K562 (cell line): ENCODE measurements around the gene MUC5B. TPM values are rescaled to one million over a fixed set of nuclear protein-coding genes. Genes with fewer than 3 reads are reported as not detected.

ENCODE experiments used
- ATAC-seq: fragments of 200-7000 bp; cut with Tn5 transposase; 3 replicates; pipeline ENCODE4 v1.9.1; 2020; ENCODE audit warnings: moderate library complexity
- BruUV-seq: library from RNA; stranded (reverse); fragments of 400-500 nt; replicated peaks from 2 replicates; lab custom pipeline; 2021; lab: Mats Ljungman, UMichigan
- CTCF ChIA-PET: fragments of 300-600 bp; formaldehyde crosslinking; extraction: SDS; loops from one replicate; lab custom pipeline; 2021; ENCODE audit warnings: low intra/inter-chr PET ratio; lab: Yijun Ruan, JAX
- POLR2A ChIA-PET: fragments of 300-600, 350-650 bp; sonication (Branson Sonifier 250); formaldehyde crosslinking; extraction: SDS; loops from one replicate; lab custom pipeline; 2021; ENCODE audit warnings: antibody characterized with exemption, inconsistent platforms; lab: Yijun Ruan, JAX
- DNase-seq, 4 experiments: peaks; one replicate each; pipeline versions ENCODE4 v3.0.0 to v3.0.0-alpha.2; 2011 to 2018; ENCODE audit warnings: low spot score in 3 of 4, mixed read lengths in 3 of 4; ENCODE audit errors: extremely low read depth in 1 of 4
- FAIRE-seq: peaks from 2 replicates; lab custom pipeline; 2011; peaks lifted over from hg19 to GRCh38; lab: Jason Lieb, UNC
- H2AFZ ChIP-seq: 2 replicates; pipeline ENCODE4 v1.6.0; 2011; ENCODE audit warnings: low read depth, low read length, control low read depth, inconsistent platforms
- H3K27ac ChIP-seq: fragments of 200-600 bp; 3 replicates; pipeline ENCODE4 v1.8.0; 2011; ENCODE audit warnings: low read depth, mild to moderate bottlenecking, control low read depth, inconsistent platforms, low read length, moderate library complexity, mixed read lengths; ENCODE audit errors: extremely low read depth
- H3K27me3 ChIP-seq, 2 experiments: fragments of 300-600 bp in 1 of 2; 2 replicates in 1 of 2; 3 replicates in 1 of 2; pipeline versions ENCODE4 v1.6.0 to v1.8.0; 2011; ENCODE audit warnings: inconsistent platforms in 2 of 2, low read length in 2 of 2, mild to moderate bottlenecking in 1 of 2, mixed read lengths in 1 of 2, moderate library complexity in 1 of 2; ENCODE audit not compliant: control insufficient read depth in 2 of 2, insufficient read depth in 2 of 2
- H3K36me3 ChIP-seq: fragments of 300-600 bp; 3 replicates; pipeline ENCODE4 v1.8.0; 2011; ENCODE audit warnings: mild to moderate bottlenecking, low read length, inconsistent platforms; ENCODE audit not compliant: control insufficient read depth, insufficient read depth
- H3K4me1 ChIP-seq, 2 experiments: fragments of 200-600 bp in 1 of 2; replicated peaks in 1 of 2; 2 replicates in 1 of 2; 3 replicates in 1 of 2; pipeline versions ENCODE4 v1.5.1 to v1.8.0; 2011; ENCODE audit warnings: inconsistent platforms in 2 of 2, low read length in 2 of 2, mild to moderate bottlenecking in 1 of 2, mixed read lengths in 1 of 2, moderate library complexity in 1 of 2; ENCODE audit not compliant: control insufficient read depth in 2 of 2, insufficient read depth in 2 of 2
- H3K4me2 ChIP-seq: 2 replicates; pipeline ENCODE4 v1.6.1; 2011; ENCODE audit warnings: low read length, control low read depth, inconsistent platforms, mixed read lengths; ENCODE audit not compliant: insufficient read depth
- H3K4me3 ChIP-seq: fragments of 200-600 bp; sonication (generic), shearing (Covaris generic); 2 replicates; pipeline ENCODE4 v1.5.1; 2016; ENCODE audit warnings: control low read depth, inconsistent platforms
- H3K79me2 ChIP-seq: fragments of 200-600 bp; 3 replicates; pipeline ENCODE4 v1.8.0; 2011; ENCODE audit warnings: low read length, inconsistent platforms; ENCODE audit not compliant: control insufficient read depth, insufficient read depth
- H3K9ac ChIP-seq, 2 experiments: 2 replicates each; pipeline versions ENCODE4 v1.6.0 to v1.6.1; 2011; ENCODE audit warnings: low read depth in 2 of 2, low read length in 2 of 2, control low read depth in 1 of 2, inconsistent platforms in 1 of 2, mild to moderate bottlenecking in 1 of 2, mixed read lengths in 1 of 2; ENCODE audit not compliant: insufficient read depth in 1 of 2
- H3K9me1 ChIP-seq: one replicate; pipeline ENCODE4 v1.6.0; 2011; ENCODE audit warnings: inconsistent platforms, mild to moderate bottlenecking, low read length, moderate library complexity; ENCODE audit not compliant: control insufficient read depth, insufficient read depth
- H3K9me3 ChIP-seq: replicated peaks from 2 replicates; pipeline ENCODE4 v1.5.1; 2011; ENCODE audit warnings: low read depth, low read length, inconsistent platforms; ENCODE audit not compliant: control insufficient read depth, insufficient read depth
- H4K20me1 ChIP-seq: replicated peaks from 2 replicates; pipeline ENCODE4 v1.6.1; 2011; ENCODE audit warnings: low read length, inconsistent platforms, mixed read lengths; ENCODE audit not compliant: control insufficient read depth, insufficient read depth
- CHD1 ChIP-seq: fragments of 200-600 bp; sonication (generic); IDR thresholded peaks from one replicate; pipeline ENCODE4 v1.6.1; 2012; ENCODE audit warnings: mild to moderate bottlenecking, moderate library complexity, low read length, inconsistent platforms
- CREB1 ChIP-seq, 2 experiments: sonication (generic) in 1 of 2; formaldehyde crosslinking in 1 of 2; IDR thresholded peaks; 2 replicates each; pipeline versions ENCODE4 v1.6.1 to v1.8.0; 2012 to 2022; ENCODE audit warnings: inconsistent platforms in 1 of 2, mild to moderate bottlenecking in 1 of 2, missing genetic modification reagents in 1 of 2, moderate library complexity in 1 of 2
- ILF3 ChIP-seq: fragments of 450-650 bp; IDR thresholded peaks from 2 replicates; pipeline ENCODE4 v1.6.1; 2018; ENCODE audit warnings: antibody characterized with exemption, mild to moderate bottlenecking, moderate library complexity, borderline replicate concordance
- WGBS: fragments of 100-300 bp; shearing (Covaris generic); methylation state at CpG from one replicate; pipeline ENCODE4 v1.1.6; 2016; ENCODE audit warnings: low coverage, mixed read lengths; ENCODE audit not compliant: insufficient coverage; ENCODE audit errors: missing lambda C conversion rate; 5-methylcytosine and 5-hydroxymethylcytosine counted together
- in situ Hi-C: fragments of 300-500 bp; cut with MboI; formaldehyde crosslinking; loops from 4 replicates; pipeline ENCODE4 v1.15.0; 2018; ENCODE audit warnings: inconsistent platforms, mixed read lengths
- intact Hi-C: fragments of 100-400 bp; cut with micrococcal nuclease; formaldehyde crosslinking; loops from 2 replicates; pipeline ENCODE4 v1.14.2; 2022
- polyA plus RNA-seq, 8 experiments: library from polyadenylated mRNA; depleted of rRNA in 4 of 8; stranded (reverse) in 5 of 8; unstranded in 3 of 8; fragments of >200 nt; fragmentation: Nextera tagmentation in 2 of 8; fragmentation: Illumina TruSeq in 1 of 8; extraction: Ambion mirVana in 2 of 8; extraction: Trizol in 1 of 8; gene quantifications; 2 replicates each; pipeline versions ENCODE4 v1.2.1 to v1.2.3, GENCODE V29; 2011 to 2014; ENCODE audit warnings: inconsistent platforms in 1 of 8, missing spikeins in 1 of 8
- total RNA-seq, 7 experiments: library from RNA; depleted of rRNA in 6 of 7; stranded (reverse); fragments of >200 nt in 6 of 7; fragmentation: Illumina TruSeq in 2 of 7; extraction: Trizol in 2 of 7; gene quantifications; 2 replicates each; pipeline versions ENCODE4 v1.2.1 to v1.2.3, GENCODE V29; 2011 to 2021; ENCODE audit warnings: low replicate concordance in 1 of 7
- TF ChIP-seq, protein P1 (sequence below), 2 experiments: fragments of 450-650 bp in 1 of 2; sonication (generic) in 1 of 2; formaldehyde crosslinking; conservative IDR thresholded peaks; 2 replicates each; pipeline versions ENCODE4 v1.4.0 to v1.8.1; 2020 to 2022; ENCODE audit warnings: mild to moderate bottlenecking in 1 of 2, missing genetic modification reagents in 1 of 2
- TF ChIP-seq, protein P2 (sequence below), 2 experiments: fragments of 450-650 bp; IDR thresholded peaks; 2 replicates each; pipeline ENCODE4 v1.6.1; 2016; ENCODE audit warnings: mild to moderate bottlenecking in 2 of 2, borderline replicate concordance in 1 of 2, low read depth in 1 of 2, moderate library complexity in 1 of 2
- TF ChIP-seq, protein P3 (sequence below): sonication (generic); formaldehyde crosslinking; IDR thresholded peaks from 2 replicates; pipeline ENCODE4 v1.4.0; 2020; ENCODE audit warnings: mild to moderate bottlenecking, missing genetic modification reagents

The MUC5B gene
- total and polyA plus RNA-seq, 9 of the 15 experiments (the other 6 are each of a cell fraction or from before 2014, with no cell fraction given) = 0.04 to 0.95 TPM; not detected in 7

DNA sequence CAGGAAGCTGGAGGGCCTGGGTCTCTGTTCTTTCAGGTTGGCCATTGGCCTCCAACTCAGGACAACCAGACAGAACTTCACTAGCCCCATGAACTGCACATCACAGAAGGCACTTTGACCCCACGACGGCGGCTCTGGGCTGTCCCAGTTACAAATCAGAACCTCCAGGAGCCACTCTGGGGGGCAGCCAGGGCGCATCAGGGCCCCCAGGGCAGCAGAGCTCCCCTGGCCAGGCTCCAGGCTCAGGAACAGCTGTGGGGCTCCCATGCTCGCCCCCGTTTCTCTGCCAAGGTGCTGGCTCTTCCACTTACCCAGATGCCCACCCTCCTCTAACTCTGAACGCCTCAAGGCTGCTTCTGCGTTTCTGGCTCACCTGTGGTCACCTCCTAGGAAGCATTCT lies 61.0 kb downstream of the MUC5B start:
- ChIA-PET CTCF (no interaction called here), POLR2A (no interaction called here)
- Histone ChIP-seq H3K36me3 (peaks cover 52% of the 10 kb centered on the region; the same call in 1 of the 3 replicates), H3K4me2 (no peak overlapping the region), H3K27me3 (no peaks in the 10 kb centered on the region), H3K9ac (no peak overlapping the region), H4K20me1 (no peaks in the 10 kb centered on the region), H3K4me3 (no peak overlapping the region), H3K9me1 (no peaks in the 10 kb centered on the region), H3K4me1 (peaks cover 0 to 5% of the 10 kb centered on the region in 2 experiments; a peak in 1 of 5 replicates), H3K79me2 (no peaks in the 10 kb centered on the region), H3K27ac (no peak overlapping the region), H3K9me3 (peaks cover 2% of the 10 kb centered on the region; the same call in 1 of the 2 replicates), H2AFZ (no peak overlapping the region)
- BruUV-seq = no TSS peak
- TF ChIP-seq CREB1 (IDR thresholded peaks at IDR 0.05) (no peak), CREB1 (CRISPR knock-in tag; IDR thresholded peaks at IDR 0.05) (no peak), ILF3 (no peak), CHD1 (no peak)
- TF ChIP-seq, protein P1, sequence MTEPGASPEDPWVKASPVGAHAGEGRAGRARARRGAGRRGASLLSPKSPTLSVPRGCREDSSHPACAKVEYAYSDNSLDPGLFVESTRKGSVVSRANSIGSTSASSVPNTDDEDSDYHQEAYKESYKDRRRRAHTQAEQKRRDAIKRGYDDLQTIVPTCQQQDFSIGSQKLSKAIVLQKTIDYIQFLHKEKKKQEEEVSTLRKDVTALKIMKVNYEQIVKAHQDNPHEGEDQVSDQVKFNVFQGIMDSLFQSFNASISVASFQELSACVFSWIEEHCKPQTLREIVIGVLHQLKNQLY (CRISPR knock-in tag; conservative IDR thresholded peaks at IDR 0.05) = no peak
- TF ChIP-seq, protein P2, sequence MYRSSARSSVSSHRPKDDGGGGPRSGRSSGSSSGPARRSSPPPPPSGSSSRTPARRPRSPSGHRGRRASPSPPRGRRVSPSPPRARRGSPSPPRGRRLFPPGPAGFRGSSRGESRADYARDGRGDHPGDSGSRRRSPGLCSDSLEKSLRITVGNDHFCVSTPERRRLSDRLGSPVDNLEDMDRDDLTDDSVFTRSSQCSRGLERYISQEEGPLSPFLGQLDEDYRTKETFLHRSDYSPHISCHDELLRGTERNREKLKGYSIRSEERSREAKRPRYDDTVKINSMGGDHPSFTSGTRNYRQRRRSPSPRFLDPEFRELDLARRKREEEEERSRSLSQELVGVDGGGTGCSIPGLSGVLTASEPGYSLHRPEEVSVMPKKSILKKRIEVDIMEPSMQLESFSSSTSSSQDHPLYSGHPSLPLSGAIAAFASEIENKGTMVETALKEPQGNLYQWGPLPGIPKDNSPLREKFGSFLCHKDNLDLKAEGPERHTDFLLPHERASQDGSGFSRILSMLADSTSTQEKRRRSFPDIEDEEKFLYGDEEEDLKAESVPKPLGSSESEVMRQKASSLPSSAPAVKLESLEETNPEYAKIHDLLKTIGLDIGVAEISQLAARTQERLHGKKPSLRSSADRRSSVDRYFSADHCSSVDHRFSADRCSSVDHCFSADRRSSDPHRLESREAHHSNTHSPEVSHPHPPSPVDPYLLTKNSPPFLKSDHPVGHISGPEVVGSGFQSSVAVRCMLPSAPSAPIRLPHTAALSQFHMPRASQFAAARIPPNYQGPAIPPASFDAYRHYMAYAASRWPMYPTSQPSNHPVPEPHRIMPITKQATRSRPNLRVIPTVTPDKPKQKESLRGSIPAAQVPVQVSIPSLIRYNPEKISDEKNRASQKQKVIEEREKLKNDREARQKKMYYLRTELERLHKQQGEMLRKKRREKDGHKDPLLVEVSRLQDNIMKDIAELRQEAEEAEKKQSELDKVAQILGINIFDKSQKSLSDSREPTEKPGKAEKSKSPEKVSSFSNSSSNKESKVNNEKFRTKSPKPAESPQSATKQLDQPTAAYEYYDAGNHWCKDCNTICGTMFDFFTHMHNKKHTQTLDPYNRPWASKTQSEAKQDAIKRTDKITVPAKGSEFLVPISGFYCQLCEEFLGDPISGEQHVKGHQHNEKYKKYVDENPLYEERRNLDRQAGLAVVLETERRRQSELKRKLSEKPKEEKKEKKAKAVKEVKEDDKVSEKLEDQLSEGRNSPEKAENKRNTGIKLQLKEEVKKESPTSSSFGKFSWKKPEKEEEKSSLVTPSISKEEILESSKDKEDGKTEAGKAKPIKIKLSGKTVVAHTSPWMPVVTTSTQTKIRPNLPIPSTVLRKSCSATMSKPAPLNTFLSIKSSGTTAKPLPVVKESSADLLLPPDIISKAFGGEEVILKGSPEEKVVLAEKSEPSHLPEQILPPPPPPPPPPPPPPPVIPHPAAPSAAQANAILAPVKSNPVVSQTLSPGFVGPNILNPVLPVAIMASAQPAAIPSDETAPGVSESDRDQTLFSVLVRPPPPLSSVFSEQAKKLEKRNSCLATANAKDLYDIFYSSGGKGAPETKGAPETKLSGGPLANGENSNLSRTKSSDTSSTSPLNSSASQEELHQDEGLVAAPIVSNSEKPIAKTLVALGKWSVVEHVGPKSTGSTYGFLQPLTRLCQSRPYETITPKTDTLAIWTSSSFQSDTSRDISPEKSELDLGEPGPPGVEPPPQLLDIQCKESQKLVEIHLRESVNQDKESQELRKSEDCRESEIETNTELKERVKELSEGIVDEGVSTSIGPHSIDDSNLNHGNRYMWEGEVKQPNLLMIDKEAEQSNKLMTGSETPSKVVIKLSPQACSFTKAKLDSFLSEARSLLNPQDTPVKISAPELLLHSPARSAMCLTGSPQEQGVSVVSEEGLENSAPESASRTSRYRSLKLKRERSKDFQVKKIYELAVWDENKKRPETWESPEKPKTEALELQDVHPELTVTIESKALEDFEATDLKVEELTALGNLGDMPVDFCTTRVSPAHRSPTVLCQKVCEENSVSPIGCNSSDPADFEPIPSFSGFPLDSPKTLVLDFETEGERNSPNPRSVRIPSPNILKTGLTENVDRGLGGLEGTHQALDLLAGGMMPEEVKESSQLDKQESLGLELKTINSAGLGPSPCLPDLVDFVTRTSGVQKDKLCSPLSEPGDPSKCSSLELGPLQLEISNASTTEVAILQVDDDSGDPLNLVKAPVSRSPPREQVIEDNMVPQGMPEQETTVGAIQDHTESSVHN (IDR thresholded peaks at IDR 0.05; ENCODE audit: borderline replicate concordance in 1 of 2, low read depth in 1 of 2) = no peak
- TF ChIP-seq, protein P3, sequence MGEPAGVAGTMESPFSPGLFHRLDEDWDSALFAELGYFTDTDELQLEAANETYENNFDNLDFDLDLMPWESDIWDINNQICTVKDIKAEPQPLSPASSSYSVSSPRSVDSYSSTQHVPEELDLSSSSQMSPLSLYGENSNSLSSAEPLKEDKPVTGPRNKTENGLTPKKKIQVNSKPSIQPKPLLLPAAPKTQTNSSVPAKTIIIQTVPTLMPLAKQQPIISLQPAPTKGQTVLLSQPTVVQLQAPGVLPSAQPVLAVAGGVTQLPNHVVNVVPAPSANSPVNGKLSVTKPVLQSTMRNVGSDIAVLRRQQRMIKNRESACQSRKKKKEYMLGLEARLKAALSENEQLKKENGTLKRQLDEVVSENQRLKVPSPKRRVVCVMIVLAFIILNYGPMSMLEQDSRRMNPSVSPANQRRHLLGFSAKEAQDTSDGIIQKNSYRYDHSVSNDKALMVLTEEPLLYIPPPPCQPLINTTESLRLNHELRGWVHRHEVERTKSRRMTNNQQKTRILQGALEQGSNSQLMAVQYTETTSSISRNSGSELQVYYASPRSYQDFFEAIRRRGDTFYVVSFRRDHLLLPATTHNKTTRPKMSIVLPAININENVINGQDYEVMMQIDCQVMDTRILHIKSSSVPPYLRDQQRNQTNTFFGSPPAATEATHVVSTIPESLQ (CRISPR knock-in tag) = no peak
- in situ Hi-C loops = no loop called here
- DNase-seq (no peak), ATAC-seq (no peak), FAIRE-seq (no peak)
- intact Hi-C loops = no loop called here
- WGBS = 85% methylated on average over 5 of the region's 8 CpGs
